Kidney (tissue), 14 donors: ENCODE data around the gene XPO1. TPM values are rescaled to one million over a fixed set of nuclear protein-coding genes. Genes with fewer than 3 reads are reported as not detected.

ENCODE experiments used
- DNase-seq, 5 donors: peaks; one replicate each; pipeline ENCODE4 v3.0.0-alpha.2; 2013 to 2020
- FAIRE-seq: peaks from 2 replicates; lab custom pipeline; 2012; peaks lifted over from hg19 to GRCh38; lab: Jason Lieb, UNC
- H3K27ac ChIP-seq, 2 donors: one replicate each; pipeline ENCODE4 v1.7.0; 2013; ENCODE audit warnings: low read depth in 2 of 2, low read length in 2 of 2, inconsistent platforms in 1 of 2
- H3K27me3 ChIP-seq: one replicate; pipeline ENCODE4 v1.7.1; 2013; ENCODE audit warnings: low read length, inconsistent platforms; ENCODE audit not compliant: control insufficient read depth, insufficient read depth
- H3K36me3 ChIP-seq, 3 donors: one replicate each; pipeline versions ENCODE4 v1.7.0 to v1.7.1; 2013; ENCODE audit warnings: low read length in 3 of 3, control low read depth in 1 of 3, inconsistent platforms in 1 of 3; ENCODE audit not compliant: insufficient read depth in 3 of 3, control insufficient read depth in 2 of 3
- H3K4me1 ChIP-seq, 3 donors: one replicate each; pipeline versions ENCODE4 v1.7.0 to v1.7.1; 2013; ENCODE audit warnings: low read length in 3 of 3, inconsistent platforms in 1 of 3, low read depth in 1 of 3; ENCODE audit not compliant: control insufficient read depth in 2 of 3, insufficient read depth in 2 of 3
- H3K4me3 ChIP-seq, 3 donors: one replicate each; pipeline versions ENCODE4 v1.7.0 to v1.8.1; 2013; ENCODE audit warnings: low read length in 3 of 3, control low read depth in 1 of 3, inconsistent platforms in 1 of 3
- H3K9ac ChIP-seq, 3 donors: one replicate each; pipeline versions ENCODE4 v1.7.0 to v1.7.1; 2013; ENCODE audit warnings: low read length in 3 of 3, control low read depth in 1 of 3, inconsistent platforms in 1 of 3
- H3K9me3 ChIP-seq, 3 donors: one replicate each; pipeline versions ENCODE4 v1.7.0 to v1.7.1; 2013; ENCODE audit warnings: low read length in 3 of 3, control low read depth in 1 of 3, inconsistent platforms in 1 of 3; ENCODE audit not compliant: control insufficient read depth in 2 of 3, insufficient read depth in 1 of 3
- intact Hi-C: fragments of 100-400 bp; cut with DNase I; formaldehyde crosslinking; loops from one replicate; pipeline ENCODE4 v1.11.1; 2022
- polyA plus RNA-seq: library from polyadenylated mRNA; stranded (reverse); fragments of 350-450 nt; fragmentation: Illumina TruSeq; extraction: RNeasy Lipid Tissue Mini Kit (QIAGEN cat#74804); gene quantifications from one replicate; pipeline ENCODE4 v1.2.3, GENCODE V29; 2014; ENCODE audit warnings: low read depth, low replicate concordance; ENCODE audit not compliant: insufficient read depth
- total RNA-seq: library from RNA; stranded (reverse); fragmentation: NEBNext Ultra II Directional; extraction: Animal tissue kit (Norgen Biotek cat#: 25700); gene quantifications from one replicate; pipeline ENCODE4 v1.2.1, GENCODE V29; 2021
- TF ChIP-seq, protein P1 (sequence below): IDR thresholded peaks from 3 replicates; pipeline ENCODE4 v1.5.1; 2012; ENCODE audit warnings: mild to moderate bottlenecking, moderate library complexity, borderline replicate concordance; ENCODE audit not compliant: insufficient read depth; ENCODE audit errors: extremely low read depth
- donor health status: control.
- donor health status: control.
- donor health status: control.
- donor health status: control.
- donor health status: control.
- donor health status: DM: yes; HTN: yes; CAD: no.
- donor health status: Normal renal cell carcinoma (clear cell type).

XPO1 gene
- total and polyA plus RNA-seq, 2 donors from 2014 or later = 37.8 to 117 TPM

DNA sequence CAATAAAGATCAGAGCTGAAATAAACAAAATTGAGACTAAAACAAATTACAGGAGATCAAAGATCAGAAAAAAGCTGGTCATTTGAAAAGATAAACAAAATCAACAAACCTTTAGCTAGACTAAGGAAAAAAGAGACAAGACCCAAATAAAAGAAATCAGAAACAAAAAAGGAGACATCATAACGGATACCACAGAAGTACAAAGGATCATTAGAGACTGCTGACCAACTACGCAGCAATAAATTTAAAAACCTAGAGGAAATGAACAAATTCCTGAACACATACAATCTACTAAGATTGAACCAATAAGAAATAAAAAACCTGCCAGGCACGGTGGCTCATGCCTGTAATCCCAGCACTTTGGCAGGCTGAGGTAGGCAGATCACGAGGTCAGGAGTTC, 101.0 kb downstream of the XPO1 start:
- Histone ChIP-seq H3K27ac (no peak overlapping the region), H3K4me3 (no peak overlapping the region), H3K9ac (no peak overlapping the region), H3K9me3 (no peaks in the 10 kb centered on the region), H3K27me3 (no peaks in the 10 kb centered on the region), H3K4me1 (peaks cover 0 to 26% (median 0%) of the 10 kb centered on the region in 3 donors), H3K36me3 (no peaks in the 10 kb centered on the region)
- TF ChIP-seq, protein P1, sequence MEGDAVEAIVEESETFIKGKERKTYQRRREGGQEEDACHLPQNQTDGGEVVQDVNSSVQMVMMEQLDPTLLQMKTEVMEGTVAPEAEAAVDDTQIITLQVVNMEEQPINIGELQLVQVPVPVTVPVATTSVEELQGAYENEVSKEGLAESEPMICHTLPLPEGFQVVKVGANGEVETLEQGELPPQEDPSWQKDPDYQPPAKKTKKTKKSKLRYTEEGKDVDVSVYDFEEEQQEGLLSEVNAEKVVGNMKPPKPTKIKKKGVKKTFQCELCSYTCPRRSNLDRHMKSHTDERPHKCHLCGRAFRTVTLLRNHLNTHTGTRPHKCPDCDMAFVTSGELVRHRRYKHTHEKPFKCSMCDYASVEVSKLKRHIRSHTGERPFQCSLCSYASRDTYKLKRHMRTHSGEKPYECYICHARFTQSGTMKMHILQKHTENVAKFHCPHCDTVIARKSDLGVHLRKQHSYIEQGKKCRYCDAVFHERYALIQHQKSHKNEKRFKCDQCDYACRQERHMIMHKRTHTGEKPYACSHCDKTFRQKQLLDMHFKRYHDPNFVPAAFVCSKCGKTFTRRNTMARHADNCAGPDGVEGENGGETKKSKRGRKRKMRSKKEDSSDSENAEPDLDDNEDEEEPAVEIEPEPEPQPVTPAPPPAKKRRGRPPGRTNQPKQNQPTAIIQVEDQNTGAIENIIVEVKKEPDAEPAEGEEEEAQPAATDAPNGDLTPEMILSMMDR = no peak
- DNase-seq (no peak), FAIRE-seq (no peak)
- intact Hi-C loops = no loop called here

DNA sequence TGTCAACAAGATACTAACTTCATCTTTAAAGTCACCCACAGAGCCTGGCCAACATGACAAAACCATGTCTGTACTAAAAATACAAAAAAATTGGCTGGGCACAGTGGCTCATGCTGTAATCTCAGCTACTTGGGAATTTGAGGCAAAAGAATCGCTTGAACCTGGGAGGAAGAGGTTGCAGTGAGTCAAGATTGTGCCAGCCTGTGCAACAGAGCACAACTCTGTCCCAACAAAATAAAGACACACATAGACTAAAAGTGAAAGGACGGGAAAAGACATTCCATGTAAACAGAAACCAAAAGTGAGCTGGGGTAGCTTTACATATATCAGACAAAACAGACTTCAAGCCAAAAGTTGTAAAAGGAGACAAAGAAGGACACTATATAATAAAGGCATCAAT, 102.1 kb downstream of the XPO1 start:
- H3K27me3 ChIP-seq = no peaks in the 10 kb centered on the region
- H3K4me3 ChIP-seq = no peak overlapping the region
- no peak for DNase-seq
- H3K9me3 ChIP-seq = no peaks in the 10 kb centered on the region
- no peak overlapping the region for H3K9ac ChIP-seq
- H3K27ac ChIP-seq = no peak overlapping the region
- intact Hi-C loops = no loop called here
- peaks cover 0 to 26% (median 0%) of the 10 kb centered on the region in 3 donors for H3K4me1 ChIP-seq
- TF ChIP-seq, protein P1 = no peak
- no peak for FAIRE-seq
- no peaks in the 10 kb centered on the region for H3K36me3 ChIP-seq

DNA sequence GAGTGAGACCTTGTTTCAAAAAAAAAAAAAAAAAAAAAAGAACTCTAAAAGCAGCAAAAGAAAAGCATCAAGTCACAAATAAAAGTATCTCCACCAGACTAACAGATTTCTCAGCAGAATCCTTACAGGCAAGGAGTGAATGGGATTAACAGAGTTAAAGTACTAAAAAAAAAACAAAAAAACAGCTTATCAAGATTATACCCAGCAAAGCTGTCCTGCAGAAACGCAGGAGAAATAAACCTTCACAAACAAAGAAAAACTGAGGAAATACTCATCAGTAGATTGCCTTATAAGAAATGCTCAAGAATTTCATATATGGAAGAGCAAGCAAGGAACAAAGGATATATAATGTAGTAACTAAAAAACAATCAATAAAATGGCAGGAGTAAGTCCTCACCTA, 102.9 kb downstream of the XPO1 start:
- TF ChIP-seq, protein P1 = no peak
- H3K27me3 ChIP-seq = no peaks in the 10 kb centered on the region
- FAIRE-seq (no peak), DNase-seq (no peak)
- H3K36me3 ChIP-seq = no peaks in the 10 kb centered on the region
- H3K4me3 ChIP-seq = no peak overlapping the region
- no peak overlapping the region for H3K9ac ChIP-seq
- no peaks in the 10 kb centered on the region for H3K9me3 ChIP-seq
- H3K27ac ChIP-seq = no peak overlapping the region
- H3K4me1 ChIP-seq = peaks cover 0 to 26% (median 0%) of the 10 kb centered on the region in 3 donors
- intact Hi-C loops = no loop called here

DNA sequence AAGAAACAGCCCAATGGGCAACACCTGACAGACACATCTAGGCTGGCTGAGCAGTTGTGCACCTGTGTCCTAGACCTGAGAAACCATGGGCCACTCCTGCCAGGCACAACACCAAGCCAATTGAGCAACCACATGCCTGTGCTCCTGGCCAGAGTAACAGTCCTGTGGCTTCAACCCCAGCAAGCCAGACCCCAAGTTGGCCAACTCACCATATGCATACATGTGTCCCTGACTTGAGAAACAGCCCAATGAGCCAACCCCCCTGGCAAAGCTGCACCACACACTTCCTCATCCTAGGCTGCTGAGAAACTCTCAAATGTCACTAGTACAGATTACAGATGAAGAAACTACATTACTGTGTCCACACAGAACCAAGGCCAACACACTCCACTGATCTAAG, 103.8 kb downstream of the XPO1 start:
- DNase-seq (no peak), FAIRE-seq (no peak)
- Histone ChIP-seq H3K27me3 (no peaks in the 10 kb centered on the region), H3K9ac (no peak overlapping the region), H3K9me3 (no peaks in the 10 kb centered on the region), H3K4me1 (peaks cover 0 to 17% (median 0%) of the 10 kb centered on the region in 3 donors), H3K36me3 (no peaks in the 10 kb centered on the region), H3K4me3 (no peak overlapping the region), H3K27ac (no peak overlapping the region)
- TF ChIP-seq, protein P1 = no peak
- intact Hi-C loops = no loop called here
